ENCODE results near the gene FBXL14.

DNA sequence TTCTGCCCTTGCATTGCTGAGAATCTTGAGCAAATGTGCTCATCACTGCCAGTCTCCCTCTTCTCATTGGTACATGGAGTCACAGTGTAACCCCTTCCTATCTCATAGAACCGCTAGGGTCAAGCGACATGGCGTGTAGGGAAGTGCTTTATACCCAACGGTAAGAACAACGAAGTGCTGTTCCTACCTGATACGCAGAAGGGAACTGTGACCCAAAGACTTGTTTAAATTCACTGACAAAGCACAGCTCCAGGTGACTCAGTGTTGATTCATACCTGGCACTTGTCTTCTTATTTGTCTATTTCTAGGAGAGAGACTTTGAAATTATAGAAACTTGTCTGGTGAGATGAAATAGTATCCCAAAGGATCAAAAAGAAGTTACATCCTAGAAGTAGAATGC is 53.7 kb downstream of the FBXL14 start:
- no peak for TF ChIP-seq YY1 (IDR thresholded peaks at IDR 0.05; ENCODE audit: low read depth)
- TF ChIP-seq RAD21 (IDR thresholded peaks at IDR 0.05; ENCODE audit: low read depth): no peak
- TF ChIP-seq CEBPB (IDR thresholded peaks at IDR 0.05): no peak
- no peak for TF ChIP-seq EP300 (IDR thresholded peaks at IDR 0.05; ENCODE audit: borderline replicate concordance)
- no peak for TF ChIP-seq TEAD4 (IDR thresholded peaks at IDR 0.05)
- no peak for TF ChIP-seq MAX (IDR thresholded peaks at IDR 0.05)
- TF ChIP-seq FOXM1 (IDR thresholded peaks at IDR 0.05; ENCODE audit: borderline replicate concordance, low read depth): no peak
- no peak for TF ChIP-seq REST (IDR thresholded peaks at IDR 0.05; ENCODE audit: low read depth)
- TF ChIP-seq TAF1 (IDR thresholded peaks at IDR 0.05; ENCODE audit: low read depth): no peak
- TF ChIP-seq EGR1 (IDR thresholded peaks at IDR 0.05): no peak
- TF ChIP-seq CREB1 (IDR thresholded peaks at IDR 0.05; ENCODE audit: low read depth): no peak
